Superior temporal gyrus (tissue), 1 donor: ENCODE results near the gene IGSF10.
A peak's percentile ranks its signal among the peaks of the same experiment; 100 is the strongest.
"Not testable (repeated sequence)": the region's sequence is repeated elsewhere in the genome, so short reads cannot be mapped to it uniquely, and the experiment has no call there.

Source experiments
- DNase-seq: peaks from one replicate; pipeline ENCODE4 v3.0.0-alpha.2; 2016; ENCODE audit errors: extremely low spot score

The IGSF10 gene

DNA sequence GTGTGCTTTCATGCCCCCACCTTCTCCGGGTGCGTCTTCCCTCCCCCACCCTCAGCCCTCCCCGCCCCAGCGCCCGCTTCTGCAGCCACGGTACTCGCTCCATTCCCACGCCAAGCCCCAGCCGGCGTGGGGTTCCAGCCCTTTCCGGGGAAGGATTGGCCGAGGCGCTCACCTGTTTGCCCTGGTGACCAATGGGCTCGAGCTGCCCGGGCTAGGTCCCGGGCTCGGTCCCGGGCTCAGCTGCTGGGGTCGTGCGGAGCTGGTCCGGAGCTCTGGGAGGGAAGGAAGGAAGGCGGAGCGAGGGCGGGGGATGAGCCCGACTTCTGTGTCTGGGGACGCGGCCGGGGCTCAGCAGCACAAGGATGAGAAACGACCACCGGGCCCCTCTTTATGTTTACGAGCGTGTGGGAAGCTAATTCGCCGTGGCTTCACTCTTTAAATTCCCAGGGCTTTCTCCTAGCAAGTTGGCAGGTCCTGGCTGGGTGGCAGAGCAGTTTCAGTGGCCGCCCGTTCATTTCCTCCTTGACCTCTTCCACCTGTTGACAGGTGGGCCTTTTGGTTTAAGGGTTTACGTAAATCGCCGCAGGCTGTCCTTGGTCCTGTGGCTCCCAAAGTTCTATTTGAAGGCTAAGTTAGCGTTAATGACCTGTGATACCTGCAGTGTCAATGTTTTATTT lies at the start of gene IGSF10:
TSS of gene IGSF10 (minus strand) at position 288 of the 677 bp plus-strand sequence. CDS start 2,352 bp downstream, outside the sequence.
- no peak for DNase-seq

- DNase-seq, result not testable (repeated sequence)
These were observed 48.7 kb upstream of the IGSF10 start for GRCh38 chr3:151509468-151510135.

DNA sequence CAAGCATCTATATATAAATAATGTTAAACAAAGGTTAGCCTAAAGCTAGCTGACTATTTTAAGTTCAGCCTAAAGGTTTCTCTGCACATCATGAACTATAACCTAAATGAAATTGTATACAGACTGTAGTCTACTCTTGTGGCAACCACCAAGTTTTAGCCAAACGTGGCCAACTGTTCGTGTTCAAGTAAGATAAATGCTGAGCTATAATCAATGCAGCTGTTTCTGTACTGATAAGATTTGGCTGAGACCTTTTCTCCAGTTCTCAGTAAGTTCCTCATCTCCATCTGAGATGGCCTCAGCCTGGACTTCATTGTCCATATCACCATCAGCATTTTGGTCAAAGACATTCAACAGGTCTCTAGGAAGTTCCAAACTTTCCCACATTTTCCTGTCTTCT lies 43.7 kb upstream of the IGSF10 start:
- DNase-seq, result no peak

- DNase-seq, result no peak
These were observed 42.2 kb upstream of the IGSF10 start for GRCh38 chr3:151503074-151503473.

DNA sequence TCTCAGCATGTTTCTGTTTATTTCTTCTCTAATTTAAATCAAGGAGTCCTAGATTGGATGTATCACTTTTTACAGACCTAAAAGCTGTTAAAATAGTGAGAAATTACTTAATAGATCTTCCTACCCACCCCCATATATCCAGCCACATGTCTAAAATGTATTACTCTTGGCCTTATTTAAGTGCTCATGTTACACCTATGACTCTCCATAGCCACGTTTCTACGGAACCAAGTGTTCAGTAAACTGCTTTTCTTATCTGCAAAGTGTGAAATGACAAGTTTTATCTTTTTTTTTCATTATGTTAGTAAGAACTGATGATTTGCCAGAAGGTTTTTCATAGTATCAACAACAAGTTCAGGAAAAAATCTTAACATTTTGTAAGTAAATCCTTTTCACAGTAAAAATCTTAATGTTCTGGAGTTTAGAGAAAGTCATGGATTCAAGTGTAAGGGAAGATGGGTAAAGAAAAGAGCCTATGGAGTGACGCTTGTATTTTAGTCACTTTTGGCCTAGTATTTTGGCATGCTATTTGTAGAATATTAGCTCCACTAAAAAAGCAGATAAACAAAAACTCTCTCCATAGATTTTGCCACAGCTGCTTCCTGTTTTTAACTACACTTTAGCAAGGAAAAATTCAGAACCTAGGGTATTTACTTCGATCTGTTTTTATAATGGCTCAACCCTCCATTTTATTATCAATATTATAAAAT lies 41.2 kb upstream of the IGSF10 start:
- no peak for DNase-seq

- DNase-seq, result no peak
These were observed 40.5 kb upstream of the IGSF10 start for GRCh38 chr3:151501171-151501922.

GRCh38 chr3:151499168-151499567 lies 38.3 kb upstream of the IGSF10 start:
- DNase-seq, result no peak

- DNase-seq, result no peak
These were observed 30.7 kb upstream of the IGSF10 start for GRCh38 chr3:151491525-151491924.

- DNase-seq, result not testable (repeated sequence)
These were observed 27.0 kb upstream of the IGSF10 start for GRCh38 chr3:151487833-151488232.

DNA sequence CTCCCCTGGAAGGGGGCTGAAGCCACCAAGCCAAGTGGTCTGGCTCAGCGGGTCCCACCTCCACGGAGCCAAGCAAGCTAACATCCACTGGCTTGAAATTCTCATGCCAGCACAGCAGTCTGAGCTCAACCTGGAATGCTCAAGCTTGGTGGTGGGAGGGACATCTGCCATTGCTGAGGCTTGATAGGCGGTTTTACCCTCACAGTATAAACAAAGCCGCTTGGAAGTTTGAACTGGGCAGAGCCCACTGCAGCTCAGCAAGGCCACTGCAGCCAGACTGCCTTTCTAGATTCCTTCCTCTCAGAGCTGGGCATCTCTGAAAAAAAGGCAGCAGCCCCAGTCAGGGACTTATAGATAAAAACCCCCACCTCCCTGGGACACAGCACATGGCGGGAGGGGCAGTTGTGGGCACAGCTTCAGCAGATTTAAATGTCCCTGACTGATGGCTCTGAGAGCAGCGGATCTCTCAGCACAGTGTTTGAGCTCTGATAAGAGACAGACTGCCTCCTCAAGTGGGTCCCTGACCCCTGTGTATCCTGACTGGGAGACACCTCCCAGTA lies 23.2 kb upstream of the IGSF10 start:
- DNase-seq, result no peak

DNA sequence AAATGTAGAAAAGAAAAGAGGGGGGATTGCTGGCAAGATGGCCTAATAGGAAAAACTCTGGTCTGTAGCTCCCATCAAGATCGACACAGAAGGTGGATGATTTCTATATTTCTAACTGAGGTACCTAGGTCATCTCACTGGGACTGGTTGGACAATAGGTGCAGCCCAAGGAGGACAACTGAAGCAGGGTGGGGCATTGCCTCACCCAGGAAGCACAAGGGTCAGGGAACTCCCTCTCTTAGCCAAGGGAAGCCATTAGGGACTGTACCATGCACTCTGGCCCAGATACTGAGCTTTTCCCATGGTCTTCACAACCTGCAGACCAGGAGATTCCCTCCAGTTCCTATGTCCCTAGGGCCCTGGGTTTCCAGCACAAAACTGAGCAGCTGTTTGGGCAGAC lies 22.6 kb upstream of the IGSF10 start:
- DNase-seq, result no peak

- DNase-seq, result no peak
These were observed 19.6 kb upstream of the IGSF10 start for GRCh38 chr3:151480492-151480891.

GRCh38 chr3:151479452-151479851 lies 18.6 kb upstream of the IGSF10 start:
- DNase-seq, result no peak

GRCh38 chr3:151478335-151478697 lies 17.5 kb upstream of the IGSF10 start:
- no peak for DNase-seq

DNA sequence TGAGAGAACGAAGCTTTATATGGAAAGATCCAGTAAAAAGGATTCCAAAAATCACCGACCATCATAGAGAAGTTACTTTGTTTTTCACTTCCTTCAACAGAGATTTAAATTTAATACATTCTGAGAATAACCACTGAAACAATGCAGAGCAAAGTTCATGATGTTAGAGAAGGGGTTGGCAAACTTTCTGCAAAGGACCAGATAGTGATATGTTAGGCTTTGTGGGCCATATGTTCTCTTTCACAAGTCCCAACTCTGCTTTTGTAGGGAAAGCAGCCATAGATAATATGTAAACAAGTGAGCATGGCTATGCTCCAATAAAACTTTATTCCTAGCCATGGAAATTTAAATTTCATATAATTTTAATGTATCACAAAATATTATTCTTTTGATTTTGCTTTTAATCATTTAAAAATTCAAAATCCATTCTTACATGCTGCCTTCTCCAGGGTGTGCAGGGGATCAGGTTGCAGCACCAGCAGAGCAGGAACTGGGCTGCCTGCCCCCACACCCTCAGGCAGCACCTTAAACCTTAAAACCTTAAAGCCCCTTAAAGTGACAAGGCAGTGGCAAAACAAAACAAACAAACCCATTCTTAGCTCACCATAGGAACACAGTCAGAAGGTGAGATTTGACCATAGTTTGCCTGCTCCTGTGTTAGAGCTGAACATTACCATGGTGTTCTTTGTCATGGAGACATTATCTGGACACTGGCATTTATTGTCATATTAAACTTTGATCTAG lies 16.9 kb upstream of the IGSF10 start:
- no peak for DNase-seq

DNA sequence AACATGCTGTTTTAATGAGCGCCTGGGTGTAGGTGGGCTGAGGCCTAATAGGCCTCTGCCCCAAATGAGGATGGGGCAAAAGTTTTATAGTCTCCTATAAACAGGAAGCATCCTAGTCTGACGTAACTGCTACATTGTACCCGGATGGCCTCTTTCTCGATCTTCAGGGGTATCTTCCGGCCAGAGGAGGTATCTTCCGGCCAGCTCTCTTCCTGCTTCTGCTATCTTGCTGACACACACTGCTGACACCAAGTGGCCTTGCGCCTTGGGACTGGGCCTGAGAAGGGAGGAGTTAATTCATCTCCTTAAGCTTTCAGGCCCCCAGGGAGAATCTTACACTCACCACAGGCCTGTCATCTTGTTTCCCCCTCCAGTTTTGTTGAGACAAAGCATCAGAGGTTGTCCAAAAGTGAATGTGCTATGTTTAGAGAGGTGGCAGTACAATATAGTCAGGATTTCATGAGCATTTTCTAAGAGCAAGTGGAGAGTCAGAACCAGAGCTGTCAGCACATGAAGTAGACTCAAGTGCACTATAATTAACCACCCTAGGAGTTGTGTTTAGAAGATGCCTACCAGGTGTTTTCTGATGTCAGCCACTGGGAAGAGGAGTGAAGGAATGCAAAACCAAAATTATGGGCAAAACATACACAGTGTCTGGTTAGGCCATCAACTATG lies 15.6 kb upstream of the IGSF10 start:
- DNase-seq, result no peak

- peak; percentile 80 for DNase-seq
These were observed 7.5 kb upstream of the IGSF10 start for GRCh38 chr3:151468284-151468917.

DNA sequence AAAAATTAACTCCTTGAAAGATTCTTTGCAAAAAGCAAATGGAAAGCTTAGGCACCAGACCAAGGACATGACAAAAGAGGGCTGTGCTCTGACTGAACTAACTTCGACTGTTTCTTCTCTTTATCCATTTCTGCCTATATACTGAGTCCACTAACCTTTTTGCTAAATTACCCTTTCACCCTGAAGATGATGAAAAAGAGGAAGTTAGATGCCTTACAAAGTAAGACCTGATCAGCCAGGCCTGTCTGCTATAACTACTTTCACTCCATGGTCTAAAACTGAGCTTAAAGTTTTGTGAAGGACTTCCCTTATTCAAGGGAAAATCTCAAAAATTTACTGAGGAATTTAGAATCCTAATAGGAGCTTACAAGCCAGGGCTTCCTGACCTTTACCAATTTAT lies 6.2 kb upstream of the IGSF10 start:
- DNase-seq, result no peak

DNA sequence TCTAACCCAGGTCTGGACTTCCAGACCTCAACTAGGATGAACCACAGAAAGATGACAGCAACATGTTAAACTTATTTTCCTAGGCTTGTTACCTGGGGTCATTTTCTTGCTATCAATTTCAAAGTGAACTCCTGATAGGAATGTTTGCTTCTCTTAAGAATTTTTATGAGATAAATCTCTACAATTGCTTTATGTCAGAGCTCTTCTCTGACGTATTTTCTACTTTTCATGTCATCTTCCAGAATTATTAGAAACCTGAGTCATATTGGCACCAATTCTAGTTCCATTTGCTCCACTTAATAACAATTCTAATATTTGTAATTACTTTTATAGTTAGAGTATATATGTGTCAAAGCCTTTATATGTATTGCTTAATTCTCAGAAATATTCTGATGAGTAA lies 2.1 kb upstream of the IGSF10 start:
- no peak for DNase-seq

DNA sequence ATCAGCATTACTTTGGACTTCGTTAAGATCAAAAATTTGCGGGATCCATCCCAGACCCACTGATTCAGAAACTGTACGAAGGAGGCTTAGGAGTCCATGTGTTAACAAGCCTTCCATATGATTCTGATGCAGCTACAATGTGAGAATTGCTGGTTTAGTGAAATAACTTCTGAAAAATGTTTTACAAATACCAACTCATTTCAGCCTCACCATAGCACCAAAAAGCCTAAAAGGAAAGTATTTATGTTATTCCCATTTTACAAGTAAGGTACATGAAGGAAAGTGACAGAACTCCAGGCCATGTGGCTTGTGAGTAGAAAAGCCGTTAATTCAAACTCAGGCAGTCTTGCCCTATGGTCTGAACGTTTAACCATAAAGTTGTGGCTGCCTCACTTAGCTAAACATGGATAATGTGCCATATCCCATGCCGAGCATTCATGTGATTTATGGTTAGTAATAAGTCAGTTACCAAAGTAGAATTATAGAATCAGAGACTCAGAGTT lies 1.5 kb upstream of the IGSF10 start:
- no peak for DNase-seq
